T-helper 9 cell (primary cell): ENCODE results near the gene PSAP.

Experiments
- DNase-seq: peaks from one replicate; pipeline ENCODE4 v3.0.0-alpha.2; 2020

PSAP gene

GRCh38 chr10:71806704-71807556 lies 44.1 kb downstream of the PSAP start:
- DNase-seq = no peak

GRCh38 chr10:71805776-71806703 lies 45.0 kb downstream of the PSAP start:
- no peak for DNase-seq

GRCh38 chr10:71804077-71804476 lies 47.0 kb downstream of the PSAP start:
- DNase-seq = no peak

- DNase-seq = no peak
Measured at GRCh38 chr10:71802715-71803488, 48.1 kb downstream of the PSAP start.

- DNase-seq = no peak
Measured at GRCh38 chr10:71802235-71802634, 48.8 kb downstream of the PSAP start.

GRCh38 chr10:71801361-71801760 lies 49.7 kb downstream of the PSAP start:
- no peak for DNase-seq

- DNase-seq = no peak
Measured at GRCh38 chr10:71799608-71800453, 51.2 kb downstream of the PSAP start.

- no peak for DNase-seq
Measured at GRCh38 chr10:71799112-71799511, 51.9 kb downstream of the PSAP start.

- no peak for DNase-seq
Measured at GRCh38 chr10:71798308-71798624, 52.8 kb downstream of the PSAP start.

- no peak for DNase-seq
Measured at GRCh38 chr10:71797533-71798307, 53.3 kb downstream of the PSAP start.

- no peak for DNase-seq
Measured at GRCh38 chr10:71796749-71797405, 54.2 kb downstream of the PSAP start.

GRCh38 chr10:71795248-71795647 lies 55.8 kb downstream of the PSAP start:
- DNase-seq = no peak

GRCh38 chr10:71790749-71791440 lies 60.2 kb downstream of the PSAP start:
- DNase-seq = no peak

GRCh38 chr10:71789871-71790270 lies 61.2 kb downstream of the PSAP start:
- no peak for DNase-seq

- no peak for DNase-seq
Measured at GRCh38 chr10:71788954-71789353, 62.1 kb downstream of the PSAP start.

- no peak for DNase-seq
Measured at GRCh38 chr10:71784679-71785272, 66.3 kb downstream of the PSAP start.

GRCh38 chr10:71783917-71784678 lies 67.0 kb downstream of the PSAP start:
- DNase-seq = no peak

GRCh38 chr10:71782917-71783490 lies 68.0 kb downstream of the PSAP start:
- DNase-seq = no peak
